ENCODE data around the gene FOXJ3.

DNA sequence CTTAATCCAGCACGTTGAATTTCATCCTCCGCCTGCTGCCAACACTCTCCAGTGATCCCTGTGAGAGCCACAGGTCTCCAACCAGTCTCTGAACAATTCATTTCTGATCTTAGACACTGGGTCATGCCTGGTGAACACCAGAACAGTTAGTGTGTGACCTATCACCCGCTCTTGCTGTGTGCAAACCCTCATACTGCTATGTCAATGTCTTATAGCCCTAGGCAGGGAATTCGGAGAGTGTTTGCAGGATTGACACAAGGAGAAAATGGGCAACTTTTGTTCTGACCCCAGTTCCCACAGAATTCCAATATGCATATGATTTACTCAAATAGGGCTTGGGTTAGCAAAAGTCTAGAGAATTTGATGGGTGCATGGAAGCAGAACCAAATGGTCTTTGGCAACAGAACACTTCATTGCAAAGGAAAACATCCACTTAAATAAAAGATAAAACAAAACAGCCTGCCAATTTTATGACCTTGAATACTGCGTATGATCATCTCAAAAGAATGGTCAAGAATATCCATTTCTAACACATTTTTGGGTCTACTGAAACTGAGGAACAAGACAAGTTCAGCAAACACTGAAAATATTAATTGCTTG lies 204.9 kb downstream of the FOXJ3 start:
- TF ChIP-seq, protein P1, sequence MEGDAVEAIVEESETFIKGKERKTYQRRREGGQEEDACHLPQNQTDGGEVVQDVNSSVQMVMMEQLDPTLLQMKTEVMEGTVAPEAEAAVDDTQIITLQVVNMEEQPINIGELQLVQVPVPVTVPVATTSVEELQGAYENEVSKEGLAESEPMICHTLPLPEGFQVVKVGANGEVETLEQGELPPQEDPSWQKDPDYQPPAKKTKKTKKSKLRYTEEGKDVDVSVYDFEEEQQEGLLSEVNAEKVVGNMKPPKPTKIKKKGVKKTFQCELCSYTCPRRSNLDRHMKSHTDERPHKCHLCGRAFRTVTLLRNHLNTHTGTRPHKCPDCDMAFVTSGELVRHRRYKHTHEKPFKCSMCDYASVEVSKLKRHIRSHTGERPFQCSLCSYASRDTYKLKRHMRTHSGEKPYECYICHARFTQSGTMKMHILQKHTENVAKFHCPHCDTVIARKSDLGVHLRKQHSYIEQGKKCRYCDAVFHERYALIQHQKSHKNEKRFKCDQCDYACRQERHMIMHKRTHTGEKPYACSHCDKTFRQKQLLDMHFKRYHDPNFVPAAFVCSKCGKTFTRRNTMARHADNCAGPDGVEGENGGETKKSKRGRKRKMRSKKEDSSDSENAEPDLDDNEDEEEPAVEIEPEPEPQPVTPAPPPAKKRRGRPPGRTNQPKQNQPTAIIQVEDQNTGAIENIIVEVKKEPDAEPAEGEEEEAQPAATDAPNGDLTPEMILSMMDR (conservative IDR thresholded peaks at IDR 0.05 in 1 of 2, IDR thresholded peaks at IDR 0.05 in 1 of 2; ENCODE audit: extremely low read depth in 1 of 2, insufficient read depth in 1 of 2, low read depth in 1 of 2, low read length in 2 of 2), result no peak
- TF ChIP-seq EZH2 (IDR thresholded peaks at IDR 0.05; ENCODE audit: borderline replicate concordance, low read length), result no peak
